Measurements from ENCODE around the gene IMMP2L. TPM values are rescaled to one million over a fixed set of nuclear protein-coding genes. Genes with fewer than 3 reads are reported as not detected.

Gene IMMP2L
- total and polyA plus RNA-seq, 4 donors: 7.3 to 21.1 (median 12.4) TPM

GRCh38 chr7:111384065-111384891, 178.0 kb downstream of the IMMP2L start:
- no peak overlapping the region for H3K9ac ChIP-seq (ENCODE audit: low read depth in 1 of 2, low read length in 2 of 2)
- no peak overlapping the region for H3K27ac ChIP-seq (ENCODE audit: low read depth in 1 of 2, low read length in 2 of 2)
- no peaks in the 10 kb centered on the region for H3K9me3 ChIP-seq (ENCODE audit: control insufficient read depth in 4 of 4, low read length in 3 of 4)
- no peaks in the 10 kb centered on the region for H3K36me3 ChIP-seq (ENCODE audit: control insufficient read depth in 4 of 4, insufficient read depth in 3 of 4, low read depth in 1 of 4, low read length in 3 of 4)
- DNase-seq (ENCODE audit: low spot score): no peak
- H3K27me3 ChIP-seq (ENCODE audit: control insufficient read depth in 4 of 4, insufficient read depth in 4 of 4, low read length in 3 of 4): no peaks in the 10 kb centered on the region
- 96% methylated on average over 3 of the region's 3 CpGs for WGBS
- peaks cover 2 to 12% (median 10%) of the 10 kb centered on the region in 4 donors for H3K4me1 ChIP-seq (ENCODE audit: control insufficient read depth in 4 of 4, insufficient read depth in 4 of 4, low read length in 3 of 4)
- no peak overlapping the region for H3K4me3 ChIP-seq (ENCODE audit: low read depth in 1 of 3, low read length in 3 of 3)
- TF ChIP-seq RAD21 (IDR thresholded peaks at IDR 0.05): no peak
- no peak for TF ChIP-seq FOXA2 (IDR thresholded peaks at IDR 0.05)
- no peak for TF ChIP-seq TAF1 (conservative IDR thresholded peaks at IDR 0.05)
- no peak for TF ChIP-seq MAX (IDR thresholded peaks at IDR 0.05)
- TF ChIP-seq ATF3 (IDR thresholded peaks at IDR 0.05): no peak
- no peak for TF ChIP-seq RXRA (IDR thresholded peaks at IDR 0.05)
- no peak for TF ChIP-seq HNF4A (conservative IDR thresholded peaks at IDR 0.05)
- TF ChIP-seq CTCF (IDR thresholded peaks at IDR 0.05; ENCODE audit: low read depth, low read length, missing input control): no peak
- TF ChIP-seq GABPA (IDR thresholded peaks at IDR 0.05 in 1 of 2, conservative IDR thresholded peaks at IDR 0.05 in 1 of 2): no peak
- TF ChIP-seq FOXA1 (IDR thresholded peaks at IDR 0.05): no peak
- TF ChIP-seq SP1 (IDR thresholded peaks at IDR 0.05): no peak
- no peak for TF ChIP-seq HNF4G (IDR thresholded peaks at IDR 0.05)
- no peak for TF ChIP-seq EGR1 (IDR thresholded peaks at IDR 0.05; ENCODE audit: low read depth in 2 of 2)
- no peak for TF ChIP-seq JUND (IDR thresholded peaks at IDR 0.05)
- no peak for TF ChIP-seq YY1 (IDR thresholded peaks at IDR 0.05)
- no peak for TF ChIP-seq ZBTB33 (IDR thresholded peaks at IDR 0.05)
- no peak for TF ChIP-seq NR2F2 (IDR thresholded peaks at IDR 0.05)
- TF ChIP-seq REST (IDR thresholded peaks at IDR 0.05): no peak

All from liver (tissue), 9 donors.